GM12892 (cell line): ENCODE data around the gene CDH26.

Experiments
- POLR2A ChIP-seq: IDR thresholded peaks from 2 replicates; pipeline ENCODE4 v1.6.1; 2011; ENCODE audit warnings: low read depth, low read length, control low read depth
- TAF1 ChIP-seq: IDR thresholded peaks from 2 replicates; pipeline ENCODE4 v1.6.1; 2011; ENCODE audit warnings: low read depth, mild to moderate bottlenecking, control low read depth, low read length, borderline replicate concordance

DNA sequence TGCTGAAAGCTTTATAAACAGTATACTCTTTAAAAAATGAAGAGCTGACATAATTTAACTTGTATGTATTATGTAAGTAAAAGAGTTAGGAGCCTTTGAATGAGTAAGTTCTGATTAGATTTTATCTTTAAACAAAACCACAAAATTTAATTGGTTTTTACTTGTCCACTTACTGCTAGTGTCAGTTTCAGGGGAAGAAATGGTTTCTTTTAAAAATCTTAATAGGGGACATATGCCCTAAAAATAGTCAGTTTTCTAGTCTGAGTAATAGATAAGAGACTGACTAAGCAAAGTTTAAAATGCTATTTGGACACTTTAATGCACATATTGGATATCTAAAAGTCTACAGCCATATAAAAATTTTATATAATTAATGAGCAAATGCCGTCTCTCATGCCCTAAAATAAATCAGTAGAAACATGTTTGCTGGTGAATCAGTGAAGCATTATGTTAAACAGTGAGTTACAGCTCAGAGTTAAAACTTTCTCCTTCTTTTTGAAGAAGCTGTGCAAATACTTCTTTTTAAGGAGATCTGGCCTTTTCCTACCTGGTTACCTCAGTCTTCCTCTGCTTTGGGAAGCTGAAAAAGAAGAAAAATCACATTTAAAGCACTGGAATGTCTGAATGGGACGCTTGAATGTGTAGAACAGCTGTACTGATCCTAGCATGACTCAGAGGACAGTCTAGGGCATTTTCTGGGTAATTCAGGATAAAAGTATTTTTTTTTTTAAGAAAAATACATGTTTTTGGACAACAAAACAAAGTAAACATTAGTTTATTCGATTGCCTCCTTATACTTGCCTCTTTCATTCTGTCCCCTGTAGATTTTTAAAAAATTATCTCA is 55.3 kb downstream of the CDH26 start:
- no peak for TF ChIP-seq TAF1
- TF ChIP-seq POLR2A = no peak
